ENCODE data around the gene CPE. TPM values are rescaled to one million over a fixed set of nuclear protein-coding genes. Genes with fewer than 3 reads are reported as not detected.

CPE gene
- total RNA-seq, 1 donor from 2014 or later: 63.6 TPM

- H3K4me3 ChIP-seq: no peak overlapping the region
- H3K27ac ChIP-seq: no peak overlapping the region
- no peaks in the 10 kb centered on the region for H3K4me1 ChIP-seq
- intact Hi-C loops (cut with DNase I): no loop called here
- no peaks in the 10 kb centered on the region for H3K27me3 ChIP-seq
- no peaks in the 10 kb centered on the region for H3K9me3 ChIP-seq
- ATAC-seq (no peak), DNase-seq (no peak)
- TF ChIP-seq, protein P1, sequence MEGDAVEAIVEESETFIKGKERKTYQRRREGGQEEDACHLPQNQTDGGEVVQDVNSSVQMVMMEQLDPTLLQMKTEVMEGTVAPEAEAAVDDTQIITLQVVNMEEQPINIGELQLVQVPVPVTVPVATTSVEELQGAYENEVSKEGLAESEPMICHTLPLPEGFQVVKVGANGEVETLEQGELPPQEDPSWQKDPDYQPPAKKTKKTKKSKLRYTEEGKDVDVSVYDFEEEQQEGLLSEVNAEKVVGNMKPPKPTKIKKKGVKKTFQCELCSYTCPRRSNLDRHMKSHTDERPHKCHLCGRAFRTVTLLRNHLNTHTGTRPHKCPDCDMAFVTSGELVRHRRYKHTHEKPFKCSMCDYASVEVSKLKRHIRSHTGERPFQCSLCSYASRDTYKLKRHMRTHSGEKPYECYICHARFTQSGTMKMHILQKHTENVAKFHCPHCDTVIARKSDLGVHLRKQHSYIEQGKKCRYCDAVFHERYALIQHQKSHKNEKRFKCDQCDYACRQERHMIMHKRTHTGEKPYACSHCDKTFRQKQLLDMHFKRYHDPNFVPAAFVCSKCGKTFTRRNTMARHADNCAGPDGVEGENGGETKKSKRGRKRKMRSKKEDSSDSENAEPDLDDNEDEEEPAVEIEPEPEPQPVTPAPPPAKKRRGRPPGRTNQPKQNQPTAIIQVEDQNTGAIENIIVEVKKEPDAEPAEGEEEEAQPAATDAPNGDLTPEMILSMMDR (IDR thresholded peaks at IDR 0.05): no peak
- H3K36me3 ChIP-seq: no peaks in the 10 kb centered on the region
Measured at GRCh38 chr4:165518686-165519085, 139.9 kb downstream of the CPE start.

GRCh38 chr4:165519591-165519990 is 140.8 kb downstream of the CPE start:
- intact Hi-C loops (cut with DNase I): no loop called here
- Histone ChIP-seq H3K9me3 (no peaks in the 10 kb centered on the region), H3K4me3 (no peak overlapping the region), H3K27ac (no peak overlapping the region), H3K36me3 (no peaks in the 10 kb centered on the region), H3K27me3 (no peaks in the 10 kb centered on the region), H3K4me1 (no peaks in the 10 kb centered on the region)
- ATAC-seq (no peak), DNase-seq (no peak)
- TF ChIP-seq, protein P1 (IDR thresholded peaks at IDR 0.05): no peak

- no peak for ATAC-seq
- H3K36me3 ChIP-seq: no peaks in the 10 kb centered on the region
- TF ChIP-seq, protein P1 (IDR thresholded peaks at IDR 0.05): no peak
Measured at GRCh38 chr4:165520086-165520485, 141.3 kb downstream of the CPE start.

DNA sequence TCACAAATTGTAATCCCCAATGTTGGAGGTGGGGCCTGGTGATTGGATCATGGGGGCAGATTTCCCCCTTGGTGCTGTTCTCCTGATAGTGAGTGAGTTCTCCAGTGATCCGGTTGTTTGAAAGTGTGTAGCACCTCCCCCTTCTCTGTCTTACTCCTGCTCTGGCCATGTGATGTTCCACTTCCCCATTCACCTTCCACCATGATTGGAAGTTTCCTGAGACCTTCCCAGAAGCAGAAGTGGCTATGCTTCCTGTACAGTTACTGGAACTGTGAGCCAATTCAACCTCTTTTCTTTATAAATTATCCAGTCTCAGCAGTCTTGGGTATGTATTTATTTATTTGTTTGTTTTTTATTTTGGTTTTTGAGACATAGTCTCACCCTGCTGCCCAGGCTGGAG is 143.2 kb downstream of the CPE start:
- Histone ChIP-seq H3K27me3 (no peaks in the 10 kb centered on the region), H3K9me3 (no peaks in the 10 kb centered on the region), H3K4me1 (no peaks in the 10 kb centered on the region), H3K4me3 (no peak overlapping the region), H3K36me3 (no peaks in the 10 kb centered on the region), H3K27ac (no peak overlapping the region)
- TF ChIP-seq, protein P1 (IDR thresholded peaks at IDR 0.05): no peak
- ATAC-seq (peak; percentile 47), DNase-seq (no peak)
- intact Hi-C loops (cut with DNase I): no loop called here

More at GRCh38 chr4:165520086-165520485, 141.3 kb downstream of the CPE start:
- Histone ChIP-seq H3K4me1 (no peaks in the 10 kb centered on the region), H3K27me3 (no peaks in the 10 kb centered on the region), H3K4me3 (no peak overlapping the region), H3K9me3 (no peaks in the 10 kb centered on the region), H3K27ac (no peak overlapping the region)
- intact Hi-C loops (cut with DNase I): no loop called here
- no peak for DNase-seq

DNA sequence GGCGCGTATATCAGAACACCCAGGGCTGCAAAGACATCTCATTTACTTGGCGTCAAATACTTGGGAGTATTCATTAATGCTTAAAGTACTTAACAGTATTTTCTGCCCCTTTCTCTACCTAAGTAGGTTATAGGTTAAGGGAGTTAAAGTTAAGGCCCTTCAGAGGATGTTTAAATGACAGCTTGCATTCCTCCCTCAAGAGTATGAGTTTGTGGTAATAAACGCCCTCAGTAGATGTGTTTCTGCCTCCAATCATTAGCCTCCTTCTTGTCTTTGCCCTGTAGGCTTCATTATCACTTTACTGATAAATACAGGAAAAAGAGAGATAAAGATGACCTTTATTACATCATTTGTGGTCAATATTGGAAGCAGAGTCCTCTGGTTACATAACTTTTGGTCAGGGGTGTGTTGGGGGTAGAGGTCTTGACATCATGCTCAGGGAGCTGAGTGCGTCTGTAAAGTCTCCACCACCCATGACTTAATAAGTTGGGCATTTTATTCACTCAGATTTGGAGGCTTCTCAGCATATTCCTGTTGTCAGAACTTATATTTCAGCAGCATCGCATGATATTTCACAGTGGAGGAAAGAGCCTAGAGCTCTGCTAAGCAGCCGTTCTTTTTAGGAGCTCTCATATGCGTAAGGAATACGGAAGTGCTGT is 145.9 kb downstream of the CPE start:
- H3K9me3 ChIP-seq: no peaks in the 10 kb centered on the region
- no peaks in the 10 kb centered on the region for H3K36me3 ChIP-seq
- H3K4me1 ChIP-seq: no peaks in the 10 kb centered on the region
- TF ChIP-seq, protein P1 (IDR thresholded peaks at IDR 0.05): no peak
- no peaks in the 10 kb centered on the region for H3K27me3 ChIP-seq
- intact Hi-C loops (cut with DNase I): no loop called here
- H3K4me3 ChIP-seq: no peak overlapping the region
- no peak for DNase-seq
- ATAC-seq: no peak
- no peak overlapping the region for H3K27ac ChIP-seq

DNA sequence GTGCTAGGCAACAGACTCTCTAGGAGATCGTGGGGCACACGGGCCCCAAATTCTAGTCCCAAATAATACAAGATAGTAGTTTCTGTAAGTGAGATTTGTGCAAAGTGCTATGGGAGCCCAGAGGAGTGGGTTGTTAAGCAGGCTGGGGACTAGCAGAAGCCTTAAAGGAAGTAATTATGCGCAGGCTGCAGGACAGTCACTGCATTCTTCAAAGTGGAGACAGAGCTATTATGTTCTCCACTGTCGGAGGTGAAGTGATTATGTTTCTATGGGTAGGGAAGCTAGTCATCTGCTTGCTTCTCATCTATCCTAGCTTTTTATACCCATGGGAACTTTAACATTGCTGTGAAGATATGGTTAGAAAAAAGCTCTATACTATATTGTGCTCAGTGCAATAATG is 154.2 kb downstream of the CPE start:
- Histone ChIP-seq H3K27me3 (no peaks in the 10 kb centered on the region), H3K36me3 (no peaks in the 10 kb centered on the region), H3K9me3 (no peaks in the 10 kb centered on the region), H3K4me1 (no peaks in the 10 kb centered on the region), H3K4me3 (no peak overlapping the region), H3K27ac (no peak overlapping the region)
- TF ChIP-seq, protein P1 (IDR thresholded peaks at IDR 0.05): no peak
- intact Hi-C loops (cut with DNase I): no loop called here
- DNase-seq (no peak), ATAC-seq (no peak)
